GM13977 (cell line): ENCODE data around the gene TXK.

Source experiments
- DNase-seq: peaks from one replicate; pipeline ENCODE4 v3.0.0; 2012; ENCODE audit warnings: low spot score
- CTCF ChIP-seq: IDR thresholded peaks from 2 replicates; pipeline ENCODE4 v1.5.1; 2012; ENCODE audit warnings: mild to moderate bottlenecking, control low read depth; ENCODE audit not compliant: insufficient read depth; ENCODE audit errors: extremely low read depth, missing control alignments
- in situ Hi-C: fragments of 300-500 bp; cut with MboI; formaldehyde crosslinking; loops from one replicate; pipeline ENCODE4 v1.12.0; 2022; ENCODE audit warnings: low sequenced_read_pairs, low pct_unique_long_range_greater_than_20kb, mixed read lengths, inconsistent platforms; ENCODE audit not compliant: unreplicated experiment

The TXK gene

GRCh38 chr4:48037117-48037462, 97.0 kb downstream of the TXK start:
- TF ChIP-seq CTCF: no peak
- in situ Hi-C loops: no loop called here
- no peak for DNase-seq

GRCh38 chr4:48035952-48036351, 98.1 kb downstream of the TXK start:
- in situ Hi-C loops: no loop called here
- no peak for DNase-seq
- no peak for TF ChIP-seq CTCF

GRCh38 chr4:48033825-48034413, 100.1 kb downstream of the TXK start:
- no peak for DNase-seq
- in situ Hi-C loops: no loop called here
- peak; percentile 57 for TF ChIP-seq CTCF

GRCh38 chr4:48033412-48033811, 100.6 kb downstream of the TXK start:
- in situ Hi-C loops: no loop called here
- no peak for TF ChIP-seq CTCF
- DNase-seq: no peak

GRCh38 chr4:48032721-48033120, 101.3 kb downstream of the TXK start:
- no peak for DNase-seq
- no peak for TF ChIP-seq CTCF
- in situ Hi-C loops: no loop called here

- no peak for DNase-seq
- in situ Hi-C loops: no loop called here
- TF ChIP-seq CTCF: no peak
These were observed 102.1 kb downstream of the TXK start for GRCh38 chr4:48031802-48032525.
